WTC11 (cell line): ENCODE results near the gene SLC9A9. TPM values are rescaled to one million over a fixed set of nuclear protein-coding genes. Genes with fewer than 3 reads are reported as not detected.
A peak's percentile ranks its signal among the peaks of the same experiment; 100 is the strongest.

Experiments used
- ATAC-seq: fragments of 200-7000 bp; cut with Tn5 transposase; 2 replicates; pipeline ENCODE4 v1.10.0; 2021; ENCODE audit warnings: mild to moderate bottlenecking, moderate library complexity
- CTCF ChIA-PET: fragments of 300-600 bp; sonication (Branson Sonifier 250); formaldehyde crosslinking; loops from one replicate; lab custom pipeline; 2021; ENCODE audit warnings: antibody characterized with exemption; lab: Charles Lee
- POLR2A ChIA-PET: fragments of 350-600 bp; sonication (Branson Sonifier 250); formaldehyde crosslinking; loops from one replicate; lab custom pipeline; 2021; ENCODE audit warnings: antibody characterized with exemption; lab: Charles Lee
- DNase-seq: peaks from one replicate; pipeline ENCODE4 v3.0.0; 2021; ENCODE audit warnings: low spot score
- H3K27ac Mint-ChIP-seq: 2 replicates; pipeline ENCODE4 v1.8.0; 2021; ENCODE audit warnings: mixed read lengths
- H3K27me3 Mint-ChIP-seq: 2 replicates; pipeline ENCODE4 v1.8.0; 2021; ENCODE audit warnings: low read depth, mild to moderate bottlenecking, moderate library complexity, mixed read lengths
- H3K36me3 Mint-ChIP-seq: 2 replicates; pipeline ENCODE4 v1.8.0; 2021; ENCODE audit warnings: mixed read lengths
- H3K4me1 Mint-ChIP-seq: 2 replicates; pipeline ENCODE4 v1.8.0; 2022; ENCODE audit warnings: mixed read lengths
- H3K4me3 Mint-ChIP-seq: 2 replicates; pipeline ENCODE4 v1.8.0; 2021; ENCODE audit warnings: mild to moderate bottlenecking, moderate library complexity, mixed read lengths
- H3K9me3 Mint-ChIP-seq: 2 replicates; pipeline ENCODE4 v1.8.0; 2021; ENCODE audit warnings: mixed read lengths
- FOXJ3 ChIP-seq: sonication (generic); formaldehyde crosslinking; IDR thresholded peaks from 2 replicates; pipeline ENCODE4 v1.9.0; 2021; ENCODE audit warnings: missing genetic modification reagents, mild to moderate bottlenecking, borderline replicate concordance
- GRHL2 ChIP-seq: fragments of 250-450 bp; sonication (Bioruptor Pico); IDR thresholded peaks from 2 replicates; pipeline ENCODE4 v1.8.0; 2022; ENCODE audit warnings: mild to moderate bottlenecking, moderate library complexity; ENCODE audit not compliant: insufficient replicate concordance, severe bottlenecking
- SMAD4 ChIP-seq: sonication (generic); formaldehyde crosslinking; IDR thresholded peaks from 2 replicates; pipeline ENCODE4 v1.8.0; 2022; ENCODE audit warnings: mild to moderate bottlenecking, missing genetic modification reagents
- ZNF138 ChIP-seq: sonication (generic); formaldehyde crosslinking; conservative IDR thresholded peaks from 2 replicates; pipeline ENCODE4 v1.8.1; 2022; ENCODE audit warnings: mild to moderate bottlenecking, moderate library complexity, missing genetic modification reagents
- ZNF416 ChIP-seq: fragments of 250-450 bp; sonication (Bioruptor Pico); IDR thresholded peaks from 2 replicates; pipeline ENCODE4 v1.9.0; 2021; ENCODE audit warnings: mild to moderate bottlenecking, inconsistent platforms
- total RNA-seq: library from RNA; stranded (reverse); gene quantifications from 3 replicates; pipeline ENCODE4 v1.2.3, GENCODE V29; 2021
- TF ChIP-seq, protein P1 (sequence below): fragments of 200-600 bp; IDR thresholded peaks from 2 replicates; pipeline ENCODE4 v1.8.0; 2022; ENCODE audit warnings: antibody characterized with exemption
- TF ChIP-seq, protein P2 (sequence below): fragments of 250-450 bp; sonication (Bioruptor Pico); IDR thresholded peaks from 2 replicates; pipeline ENCODE4 v1.9.0; 2021; ENCODE audit warnings: moderate library complexity, mild to moderate bottlenecking, inconsistent platforms, borderline replicate concordance
- TF ChIP-seq, protein P3 (sequence below): sonication (generic); formaldehyde crosslinking; IDR thresholded peaks from 2 replicates; pipeline ENCODE4 v1.8.0; 2023; ENCODE audit warnings: missing genetic modification reagents, mild to moderate bottlenecking, borderline replicate concordance
- TF ChIP-seq, protein P4 (sequence below): sonication (generic); formaldehyde crosslinking; IDR thresholded peaks from 2 replicates; pipeline ENCODE4 v1.8.1; 2023; ENCODE audit warnings: mild to moderate bottlenecking, missing genetic modification reagents, moderate library complexity
- TF ChIP-seq, protein P5 (sequence below): sonication (generic); formaldehyde crosslinking; IDR thresholded peaks from 2 replicates; pipeline ENCODE4 v1.8.0; 2023; ENCODE audit warnings: missing genetic modification reagents
- TF ChIP-seq, protein P6 (sequence below): sonication (generic); formaldehyde crosslinking; IDR thresholded peaks from 2 replicates; pipeline ENCODE4 v1.8.1; 2022; ENCODE audit warnings: mild to moderate bottlenecking, moderate library complexity, missing genetic modification reagents
- TF ChIP-seq, protein P7 (sequence below): sonication (generic); formaldehyde crosslinking; IDR thresholded peaks from 2 replicates; pipeline ENCODE4 v1.8.1; 2023; ENCODE audit warnings: mild to moderate bottlenecking, moderate library complexity, missing genetic modification reagents
- TF ChIP-seq, protein P8 (sequence below): sonication (generic); formaldehyde crosslinking; IDR thresholded peaks from 2 replicates; pipeline ENCODE4 v1.8.1; 2022; ENCODE audit warnings: missing genetic modification reagents, borderline replicate concordance

SLC9A9 gene
- total RNA-seq, 1 experiment from 2014 or later = 1.2 TPM

DNA sequence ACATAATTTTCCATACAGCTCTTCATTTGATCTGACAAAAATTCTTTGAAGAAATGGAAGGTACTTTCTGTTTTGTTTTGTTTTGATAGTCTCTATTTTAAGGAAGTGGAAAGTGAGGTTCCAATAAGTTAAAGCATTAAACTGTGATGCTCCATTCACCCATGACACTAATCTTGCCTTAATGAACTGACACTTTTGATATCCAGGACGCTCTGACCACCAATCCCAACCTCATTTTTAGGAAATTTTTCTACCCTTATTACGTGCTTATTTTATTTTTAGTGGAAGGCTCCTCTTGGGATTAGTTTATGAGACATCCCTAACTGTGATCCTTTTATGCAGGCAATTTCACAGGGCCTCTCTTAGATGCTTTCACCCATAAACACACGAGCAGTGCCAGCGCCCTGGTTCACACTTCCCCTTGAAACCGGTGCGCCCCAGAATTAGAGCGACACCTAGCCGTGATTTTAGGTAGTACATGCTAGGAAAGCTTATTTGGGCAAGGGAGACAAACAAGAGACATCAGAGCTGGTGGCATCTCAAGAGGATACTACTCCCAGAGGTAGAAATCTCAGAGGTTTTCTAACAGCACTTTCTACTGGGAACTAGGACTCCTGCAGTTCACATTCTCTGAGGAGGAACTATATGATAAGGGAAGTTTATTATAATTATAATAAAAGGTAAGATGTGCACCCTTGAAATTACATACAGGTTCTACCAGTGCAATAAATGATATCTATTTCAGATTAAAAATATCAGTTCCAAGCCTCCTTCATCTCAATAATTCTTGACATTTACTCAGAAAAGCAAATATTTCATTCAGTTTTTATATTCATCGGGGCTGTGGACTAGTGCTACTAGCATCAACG lies 173.9 kb downstream of the SLC9A9 start:
- ChIA-PET CTCF (interaction anchor here (0.6 to 2.3 kb wide), 37 partner anchors 11 to 603 kb away, joined by 3 to 14 read pairs (median 4); partner anchors contain the start of gene DIPK2A), POLR2A (no interaction called here)
- H3K4me1 Mint-ChIP-seq = peaks cover 10% of the 10 kb centered on the region
- DNase-seq (peak; percentile 66), ATAC-seq (peak; percentile 94)
- H3K9me3 Mint-ChIP-seq = no peaks in the 10 kb centered on the region
- TF ChIP-seq FOXJ3 (CRISPR knock-in tag) = no peak
- TF ChIP-seq, protein P1, sequence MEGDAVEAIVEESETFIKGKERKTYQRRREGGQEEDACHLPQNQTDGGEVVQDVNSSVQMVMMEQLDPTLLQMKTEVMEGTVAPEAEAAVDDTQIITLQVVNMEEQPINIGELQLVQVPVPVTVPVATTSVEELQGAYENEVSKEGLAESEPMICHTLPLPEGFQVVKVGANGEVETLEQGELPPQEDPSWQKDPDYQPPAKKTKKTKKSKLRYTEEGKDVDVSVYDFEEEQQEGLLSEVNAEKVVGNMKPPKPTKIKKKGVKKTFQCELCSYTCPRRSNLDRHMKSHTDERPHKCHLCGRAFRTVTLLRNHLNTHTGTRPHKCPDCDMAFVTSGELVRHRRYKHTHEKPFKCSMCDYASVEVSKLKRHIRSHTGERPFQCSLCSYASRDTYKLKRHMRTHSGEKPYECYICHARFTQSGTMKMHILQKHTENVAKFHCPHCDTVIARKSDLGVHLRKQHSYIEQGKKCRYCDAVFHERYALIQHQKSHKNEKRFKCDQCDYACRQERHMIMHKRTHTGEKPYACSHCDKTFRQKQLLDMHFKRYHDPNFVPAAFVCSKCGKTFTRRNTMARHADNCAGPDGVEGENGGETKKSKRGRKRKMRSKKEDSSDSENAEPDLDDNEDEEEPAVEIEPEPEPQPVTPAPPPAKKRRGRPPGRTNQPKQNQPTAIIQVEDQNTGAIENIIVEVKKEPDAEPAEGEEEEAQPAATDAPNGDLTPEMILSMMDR = peak; percentile 92
- H3K27me3 Mint-ChIP-seq = no peaks in the 10 kb centered on the region
- no peaks in the 10 kb centered on the region for H3K36me3 Mint-ChIP-seq
- H3K27ac Mint-ChIP-seq = no peak overlapping the region
- H3K4me3 Mint-ChIP-seq = no peak overlapping the region

DNA sequence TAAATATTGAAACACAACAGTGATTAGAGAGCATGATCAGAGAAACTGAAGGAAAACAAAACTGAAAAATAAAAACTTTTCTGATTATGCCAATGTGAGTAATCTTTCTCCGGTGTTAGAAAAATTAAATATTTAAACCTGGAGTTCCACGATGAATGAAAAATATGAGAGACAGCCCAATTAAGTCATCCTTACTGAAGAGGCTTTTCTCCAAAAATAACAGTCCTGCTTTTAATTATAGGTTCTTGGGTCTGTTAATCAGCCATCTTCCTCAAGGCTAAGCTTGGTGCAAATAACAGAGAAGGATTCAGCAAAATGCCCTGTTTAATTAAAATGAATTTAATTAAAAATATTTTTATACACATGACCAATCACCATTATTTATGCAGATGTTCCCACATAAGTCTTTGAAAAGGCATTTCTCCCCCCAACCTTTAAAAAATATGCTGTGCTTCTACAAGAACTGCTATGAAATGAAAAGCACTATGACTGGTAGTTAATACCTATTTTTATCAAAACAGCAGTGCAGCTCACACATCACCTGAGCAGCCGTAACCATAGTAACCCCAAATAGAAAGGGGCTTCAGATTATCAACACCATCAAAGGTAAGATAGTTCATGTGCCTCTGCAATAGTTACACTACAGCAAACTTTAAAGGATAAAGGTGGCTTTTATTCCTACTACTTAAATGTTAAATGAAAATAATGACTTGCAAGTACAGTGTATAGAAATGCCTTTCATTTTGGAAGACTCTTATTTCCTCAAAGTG lies 175.7 kb downstream of the SLC9A9 start:
- CTCF ChIA-PET = no interaction called here
- Mint-ChIP-seq H3K9me3 (0 out of 2 replicates have a peak, but pooled peaks cover 9% of the 10 kb centered on the region), H3K4me1 (peaks cover 17% of the 10 kb centered on the region), H3K27ac (no peak overlapping the region), H3K4me3 (no peak overlapping the region), H3K27me3 (no peaks in the 10 kb centered on the region), H3K36me3 (no peaks in the 10 kb centered on the region)
- ATAC-seq = no peak
- TF ChIP-seq, protein P2, sequence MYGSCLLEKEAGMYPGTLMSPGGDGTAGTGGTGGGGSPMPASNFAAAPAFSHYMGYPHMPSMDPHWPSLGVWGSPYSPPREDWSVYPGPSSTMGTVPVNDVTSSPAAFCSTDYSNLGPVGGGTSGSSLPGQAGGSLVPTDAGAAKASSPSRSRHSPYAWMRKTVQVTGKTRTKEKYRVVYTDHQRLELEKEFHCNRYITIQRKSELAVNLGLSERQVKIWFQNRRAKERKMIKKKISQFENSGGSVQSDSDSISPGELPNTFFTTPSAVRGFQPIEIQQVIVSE (CRISPR knock-in tag) = no peak
- TF ChIP-seq ZNF416 (CRISPR knock-in tag) = no peak
- TF ChIP-seq, protein P3, sequence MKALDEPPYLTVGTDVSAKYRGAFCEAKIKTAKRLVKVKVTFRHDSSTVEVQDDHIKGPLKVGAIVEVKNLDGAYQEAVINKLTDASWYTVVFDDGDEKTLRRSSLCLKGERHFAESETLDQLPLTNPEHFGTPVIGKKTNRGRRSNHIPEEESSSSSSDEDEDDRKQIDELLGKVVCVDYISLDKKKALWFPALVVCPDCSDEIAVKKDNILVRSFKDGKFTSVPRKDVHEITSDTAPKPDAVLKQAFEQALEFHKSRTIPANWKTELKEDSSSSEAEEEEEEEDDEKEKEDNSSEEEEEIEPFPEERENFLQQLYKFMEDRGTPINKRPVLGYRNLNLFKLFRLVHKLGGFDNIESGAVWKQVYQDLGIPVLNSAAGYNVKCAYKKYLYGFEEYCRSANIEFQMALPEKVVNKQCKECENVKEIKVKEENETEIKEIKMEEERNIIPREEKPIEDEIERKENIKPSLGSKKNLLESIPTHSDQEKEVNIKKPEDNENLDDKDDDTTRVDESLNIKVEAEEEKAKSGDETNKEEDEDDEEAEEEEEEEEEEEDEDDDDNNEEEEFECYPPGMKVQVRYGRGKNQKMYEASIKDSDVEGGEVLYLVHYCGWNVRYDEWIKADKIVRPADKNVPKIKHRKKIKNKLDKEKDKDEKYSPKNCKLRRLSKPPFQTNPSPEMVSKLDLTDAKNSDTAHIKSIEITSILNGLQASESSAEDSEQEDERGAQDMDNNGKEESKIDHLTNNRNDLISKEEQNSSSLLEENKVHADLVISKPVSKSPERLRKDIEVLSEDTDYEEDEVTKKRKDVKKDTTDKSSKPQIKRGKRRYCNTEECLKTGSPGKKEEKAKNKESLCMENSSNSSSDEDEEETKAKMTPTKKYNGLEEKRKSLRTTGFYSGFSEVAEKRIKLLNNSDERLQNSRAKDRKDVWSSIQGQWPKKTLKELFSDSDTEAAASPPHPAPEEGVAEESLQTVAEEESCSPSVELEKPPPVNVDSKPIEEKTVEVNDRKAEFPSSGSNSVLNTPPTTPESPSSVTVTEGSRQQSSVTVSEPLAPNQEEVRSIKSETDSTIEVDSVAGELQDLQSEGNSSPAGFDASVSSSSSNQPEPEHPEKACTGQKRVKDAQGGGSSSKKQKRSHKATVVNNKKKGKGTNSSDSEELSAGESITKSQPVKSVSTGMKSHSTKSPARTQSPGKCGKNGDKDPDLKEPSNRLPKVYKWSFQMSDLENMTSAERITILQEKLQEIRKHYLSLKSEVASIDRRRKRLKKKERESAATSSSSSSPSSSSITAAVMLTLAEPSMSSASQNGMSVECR (CRISPR knock-in tag) = no peak
- POLR2A ChIA-PET = no interaction called here
- DNase-seq = no peak

DNA sequence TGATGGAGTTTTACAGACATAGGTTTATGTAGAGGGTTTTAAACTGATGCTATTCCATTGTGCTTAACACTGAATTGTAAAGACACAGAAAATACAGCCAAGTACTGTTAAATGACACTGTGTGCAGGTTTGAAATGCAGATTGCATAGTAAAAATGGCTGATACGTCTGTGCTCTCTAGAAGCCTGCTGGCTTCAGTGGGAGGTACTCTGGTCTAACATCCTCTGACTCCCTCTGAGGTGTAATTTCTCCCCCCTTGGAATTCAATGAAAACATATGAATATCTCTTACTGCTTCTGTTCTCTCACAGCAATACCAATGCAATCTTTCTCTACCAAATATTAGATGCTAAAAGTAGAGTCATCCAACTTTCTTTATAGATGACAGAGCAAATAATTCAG lies 176.6 kb downstream of the SLC9A9 start:
- Mint-ChIP-seq H3K27me3 (no peaks in the 10 kb centered on the region), H3K9me3 (0 out of 2 replicates have a peak, but pooled peaks cover 10% of the 10 kb centered on the region), H3K4me3 (no peak overlapping the region), H3K27ac (no peak overlapping the region), H3K4me1 (peaks cover 17% of the 10 kb centered on the region), H3K36me3 (no peaks in the 10 kb centered on the region)
- ATAC-seq (no peak), DNase-seq (no peak)
- CTCF ChIA-PET = no interaction called here
- POLR2A ChIA-PET = no interaction called here
- TF ChIP-seq, protein P4, sequence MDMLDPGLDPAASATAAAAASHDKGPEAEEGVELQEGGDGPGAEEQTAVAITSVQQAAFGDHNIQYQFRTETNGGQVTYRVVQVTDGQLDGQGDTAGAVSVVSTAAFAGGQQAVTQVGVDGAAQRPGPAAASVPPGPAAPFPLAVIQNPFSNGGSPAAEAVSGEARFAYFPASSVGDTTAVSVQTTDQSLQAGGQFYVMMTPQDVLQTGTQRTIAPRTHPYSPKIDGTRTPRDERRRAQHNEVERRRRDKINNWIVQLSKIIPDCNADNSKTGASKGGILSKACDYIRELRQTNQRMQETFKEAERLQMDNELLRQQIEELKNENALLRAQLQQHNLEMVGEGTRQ (CRISPR knock-in tag) = no peak
- no peak for TF ChIP-seq ZNF138 (CRISPR knock-in tag)
- no peak for TF ChIP-seq SMAD4
- TF ChIP-seq, protein P5, sequence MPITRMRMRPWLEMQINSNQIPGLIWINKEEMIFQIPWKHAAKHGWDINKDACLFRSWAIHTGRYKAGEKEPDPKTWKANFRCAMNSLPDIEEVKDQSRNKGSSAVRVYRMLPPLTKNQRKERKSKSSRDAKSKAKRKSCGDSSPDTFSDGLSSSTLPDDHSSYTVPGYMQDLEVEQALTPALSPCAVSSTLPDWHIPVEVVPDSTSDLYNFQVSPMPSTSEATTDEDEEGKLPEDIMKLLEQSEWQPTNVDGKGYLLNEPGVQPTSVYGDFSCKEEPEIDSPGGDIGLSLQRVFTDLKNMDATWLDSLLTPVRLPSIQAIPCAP (CRISPR knock-in tag) = no peak
- TF ChIP-seq, protein P6, sequence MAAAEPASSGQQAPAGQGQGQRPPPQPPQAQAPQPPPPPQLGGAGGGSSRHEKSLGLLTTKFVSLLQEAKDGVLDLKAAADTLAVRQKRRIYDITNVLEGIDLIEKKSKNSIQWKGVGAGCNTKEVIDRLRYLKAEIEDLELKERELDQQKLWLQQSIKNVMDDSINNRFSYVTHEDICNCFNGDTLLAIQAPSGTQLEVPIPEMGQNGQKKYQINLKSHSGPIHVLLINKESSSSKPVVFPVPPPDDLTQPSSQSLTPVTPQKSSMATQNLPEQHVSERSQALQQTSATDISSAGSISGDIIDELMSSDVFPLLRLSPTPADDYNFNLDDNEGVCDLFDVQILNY (CRISPR knock-in tag) = no peak
- no peak for TF ChIP-seq FOXJ3 (CRISPR knock-in tag)
- TF ChIP-seq, protein P7, sequence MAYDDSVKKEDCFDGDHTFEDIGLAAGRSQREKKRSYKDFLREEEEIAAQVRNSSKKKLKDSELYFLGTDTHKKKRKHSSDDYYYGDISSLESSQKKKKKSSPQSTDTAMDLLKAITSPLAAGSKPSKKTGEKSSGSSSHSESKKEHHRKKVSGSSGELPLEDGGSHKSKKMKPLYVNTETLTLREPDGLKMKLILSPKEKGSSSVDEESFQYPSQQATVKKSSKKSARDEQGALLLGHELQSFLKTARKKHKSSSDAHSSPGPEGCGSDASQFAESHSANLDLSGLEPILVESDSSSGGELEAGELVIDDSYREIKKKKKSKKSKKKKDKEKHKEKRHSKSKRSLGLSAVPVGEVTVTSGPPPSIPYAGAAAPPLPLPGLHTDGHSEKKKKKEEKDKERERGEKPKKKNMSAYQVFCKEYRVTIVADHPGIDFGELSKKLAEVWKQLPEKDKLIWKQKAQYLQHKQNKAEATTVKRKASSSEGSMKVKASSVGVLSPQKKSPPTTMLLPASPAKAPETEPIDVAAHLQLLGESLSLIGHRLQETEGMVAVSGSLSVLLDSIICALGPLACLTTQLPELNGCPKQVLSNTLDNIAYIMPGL (CRISPR knock-in tag) = no peak
- TF ChIP-seq, protein P8, sequence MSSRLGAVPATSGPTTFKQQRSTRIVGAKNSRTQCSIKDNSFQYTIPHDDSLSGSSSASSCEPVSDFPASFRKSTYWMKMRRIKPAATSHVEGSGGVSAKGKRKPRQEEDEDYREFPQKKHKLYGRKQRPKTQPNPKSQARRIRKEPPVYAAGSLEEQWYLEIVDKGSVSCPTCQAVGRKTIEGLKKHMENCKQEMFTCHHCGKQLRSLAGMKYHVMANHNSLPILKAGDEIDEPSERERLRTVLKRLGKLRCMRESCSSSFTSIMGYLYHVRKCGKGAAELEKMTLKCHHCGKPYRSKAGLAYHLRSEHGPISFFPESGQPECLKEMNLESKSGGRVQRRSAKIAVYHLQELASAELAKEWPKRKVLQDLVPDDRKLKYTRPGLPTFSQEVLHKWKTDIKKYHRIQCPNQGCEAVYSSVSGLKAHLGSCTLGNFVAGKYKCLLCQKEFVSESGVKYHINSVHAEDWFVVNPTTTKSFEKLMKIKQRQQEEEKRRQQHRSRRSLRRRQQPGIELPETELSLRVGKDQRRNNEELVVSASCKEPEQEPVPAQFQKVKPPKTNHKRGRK (CRISPR knock-in tag) = no peak
- no peak for TF ChIP-seq GRHL2 (CRISPR knock-in tag)
